ENCODE data around the gene C10orf95.

DNA sequence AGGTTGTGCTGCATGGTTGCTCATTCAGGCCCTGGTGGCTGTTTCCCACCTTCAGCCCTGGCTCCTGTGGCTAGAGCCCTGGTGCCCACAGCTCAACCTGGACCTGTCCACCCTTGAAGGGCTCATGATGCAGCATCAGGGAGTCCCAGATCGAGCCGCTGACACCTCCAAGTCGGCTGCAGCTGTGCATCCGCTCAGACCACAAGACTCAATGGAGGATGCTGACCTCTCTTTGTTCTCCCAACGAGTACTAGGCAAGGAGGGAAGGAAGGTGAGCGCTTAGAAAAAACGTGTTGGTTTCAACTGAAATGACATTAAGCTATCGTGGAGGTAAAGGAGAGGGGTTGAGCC lies 9.5 kb upstream of the C10orf95 start:
- TF ChIP-seq, protein P1, sequence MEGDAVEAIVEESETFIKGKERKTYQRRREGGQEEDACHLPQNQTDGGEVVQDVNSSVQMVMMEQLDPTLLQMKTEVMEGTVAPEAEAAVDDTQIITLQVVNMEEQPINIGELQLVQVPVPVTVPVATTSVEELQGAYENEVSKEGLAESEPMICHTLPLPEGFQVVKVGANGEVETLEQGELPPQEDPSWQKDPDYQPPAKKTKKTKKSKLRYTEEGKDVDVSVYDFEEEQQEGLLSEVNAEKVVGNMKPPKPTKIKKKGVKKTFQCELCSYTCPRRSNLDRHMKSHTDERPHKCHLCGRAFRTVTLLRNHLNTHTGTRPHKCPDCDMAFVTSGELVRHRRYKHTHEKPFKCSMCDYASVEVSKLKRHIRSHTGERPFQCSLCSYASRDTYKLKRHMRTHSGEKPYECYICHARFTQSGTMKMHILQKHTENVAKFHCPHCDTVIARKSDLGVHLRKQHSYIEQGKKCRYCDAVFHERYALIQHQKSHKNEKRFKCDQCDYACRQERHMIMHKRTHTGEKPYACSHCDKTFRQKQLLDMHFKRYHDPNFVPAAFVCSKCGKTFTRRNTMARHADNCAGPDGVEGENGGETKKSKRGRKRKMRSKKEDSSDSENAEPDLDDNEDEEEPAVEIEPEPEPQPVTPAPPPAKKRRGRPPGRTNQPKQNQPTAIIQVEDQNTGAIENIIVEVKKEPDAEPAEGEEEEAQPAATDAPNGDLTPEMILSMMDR (IDR thresholded peaks at IDR 0.05; ENCODE audit: low read depth, low read length, poor library complexity, severe bottlenecking), result no peak
- no peak for TF ChIP-seq EZH2phosphoT487 (IDR thresholded peaks at IDR 0.05; ENCODE audit: borderline replicate concordance, low read length)

Measured in DOHH2 (cell line).